Ovary (tissue), 3 donors: Measurements from ENCODE around the gene CACNA1E.

ENCODE experiments used
- CTCF ChIP-seq, 3 donors: fragments of 450-650 bp in 2 of 3; fragments of 200-600 bp in 1 of 3; IDR thresholded peaks; one replicate each; pipeline versions ENCODE4 v1.5.1 to v1.8.0; 2016 to 2022; ENCODE audit warnings: antibody characterized with exemption in 3 of 3, mild to moderate bottlenecking in 1 of 3
- POLR2A ChIP-seq: fragments of 450-650 bp; IDR thresholded peaks from one replicate; pipeline ENCODE4 v1.6.1; 2017; ENCODE audit warnings: antibody characterized with exemption, mild to moderate bottlenecking, moderate library complexity
- donor health status: DM: no; HTN: no; CAD: no.

- TF ChIP-seq CTCF (IDR thresholded peaks at IDR 0.05) (no peak), POLR2A (no peak)
Measured at GRCh38 chr1:181809991-181810545, 326.8 kb downstream of the CACNA1E start.
